Activated B cell treated with CpG ODN at 0.5 μM for 24 hours (primary cell): ENCODE data around the gene ST6GALNAC4. TPM values are rescaled to one million over a fixed set of nuclear protein-coding genes. Genes with fewer than 3 reads are reported as not detected.

Experiments
- ATAC-seq: fragments of 200-7000 bp; cut with Tn5 transposase; one replicate; pipeline ENCODE4 v1.10.0; 2021; ENCODE audit warnings: low read depth, mild to moderate bottlenecking, moderate library complexity
- CTCF ChIA-PET: fragments of 350-600 bp; sonication (Branson Sonifier 250); formaldehyde crosslinking; loops from one replicate; lab custom pipeline; 2021; ENCODE audit warnings: antibody characterized with exemption; lab: Charles Lee
- POLR2A ChIA-PET: fragments of 350-600 bp; sonication (Branson Sonifier 250); formaldehyde crosslinking; loops from one replicate; lab custom pipeline; 2021; ENCODE audit warnings: antibody characterized with exemption; lab: Charles Lee
- DNase-seq: peaks from one replicate; pipeline ENCODE4 v3.0.0; 2022
- H3K27ac Mint-ChIP-seq: one replicate; pipeline ENCODE4 v1.8.0; 2020; ENCODE audit warnings: mixed read lengths
- H3K27me3 Mint-ChIP-seq: one replicate; pipeline ENCODE4 v1.8.0; 2021; ENCODE audit warnings: mixed read lengths
- H3K36me3 Mint-ChIP-seq: one replicate; pipeline ENCODE4 v1.8.0; 2021; ENCODE audit warnings: low read depth, mixed read lengths
- H3K4me1 Mint-ChIP-seq: one replicate; pipeline ENCODE4 v1.8.0; 2021; ENCODE audit warnings: mixed read lengths
- H3K4me3 Mint-ChIP-seq: one replicate; pipeline ENCODE4 v1.8.0; 2020; ENCODE audit warnings: mild to moderate bottlenecking, mixed read lengths
- H3K9me3 Mint-ChIP-seq: one replicate; pipeline ENCODE4 v1.8.0; 2020; ENCODE audit warnings: mixed read lengths
- CTCF ChIP-seq: fragments of 200-600 bp; IDR thresholded peaks from one replicate; pipeline ENCODE4 v1.8.0; 2022; ENCODE audit warnings: antibody characterized with exemption, mild to moderate bottlenecking
- intact Hi-C: fragments of 100-400 bp; cut with micrococcal nuclease; formaldehyde crosslinking; loops from one replicate; pipeline ENCODE4 v1.15.1; 2024
- total RNA-seq: library from RNA; stranded (reverse); gene quantifications from 2 replicates; pipeline ENCODE4 v1.2.3, GENCODE V29; 2022

The ST6GALNAC4 gene
- total RNA-seq, 1 donor from 2014 or later = 85.4 TPM

GRCh38 chr9:127862075-127863011 lies 54.5 kb downstream of the ST6GALNAC4 start:
- ChIA-PET CTCF (interaction anchor here (0.9 to 1.7 kb wide), 7 partner anchors 8 to 128 kb away, joined by 3 to 7 read pairs (median 4); partner anchors contain the start of gene TOR2A), POLR2A (interaction anchor here (0.6 to 3.2 kb wide), 7 partner anchors 9 to 257 kb away, joined by 3 to 14 read pairs (median 9); partner anchors contain the start of genes ENG, SH2D3C, ST6GALNAC4 and TOR2A)
- peak; percentile 48 for DNase-seq
- H3K36me3 Mint-ChIP-seq = no peaks in the 10 kb centered on the region
- peak overlapping the region; percentile 41 for H3K4me3 Mint-ChIP-seq
- no peaks in the 10 kb centered on the region for H3K9me3 Mint-ChIP-seq
- peak; percentile 60 for ATAC-seq
- no peak for TF ChIP-seq CTCF
- peaks cover 65% of the 10 kb centered on the region for H3K4me1 Mint-ChIP-seq
- H3K27me3 Mint-ChIP-seq = no peaks in the 10 kb centered on the region
- intact Hi-C loops = no loop called here
- H3K27ac Mint-ChIP-seq = peak overlapping the region; percentile 93

GRCh38 chr9:127860779-127861178 lies 56.1 kb downstream of the ST6GALNAC4 start:
- H3K27me3 Mint-ChIP-seq = no peaks in the 10 kb centered on the region
- H3K4me1 Mint-ChIP-seq = peaks cover 61% of the 10 kb centered on the region
- H3K36me3 Mint-ChIP-seq = no peaks in the 10 kb centered on the region
- H3K9me3 Mint-ChIP-seq = no peaks in the 10 kb centered on the region
- DNase-seq (no peak), ATAC-seq (no peak)
- CTCF ChIA-PET = interaction anchor here (1.0 to 1.4 kb wide), 2 partner anchors 9 to 60 kb away, joined by 4 to 6 read pairs; no protein-coding TSS in a partner anchor
- peak overlapping the region; percentile 59 for H3K27ac Mint-ChIP-seq
- H3K4me3 Mint-ChIP-seq = no peak overlapping the region
- POLR2A ChIA-PET = interaction anchor here (0.9 kb wide), 1 partner anchor 8 kb away, joined by 3 read pairs; no protein-coding TSS in a partner anchor
- intact Hi-C loops = no loop called here
- TF ChIP-seq CTCF = no peak

- intact Hi-C loops = no loop called here
- ATAC-seq = no peak
- no peak for TF ChIP-seq CTCF
- Mint-ChIP-seq H3K27me3 (no peaks in the 10 kb centered on the region), H3K27ac (no peak overlapping the region), H3K4me3 (no peak overlapping the region), H3K36me3 (no peaks in the 10 kb centered on the region), H3K9me3 (no peaks in the 10 kb centered on the region), H3K4me1 (peaks cover 58% of the 10 kb centered on the region)
- ChIA-PET CTCF (no interaction called here), POLR2A (interaction anchor here (0.6 kb wide), 1 partner anchor 95 kb away, joined by 4 read pairs; no protein-coding TSS in a partner anchor)
- no peak for DNase-seq
Observed at GRCh38 chr9:127860260-127860659, 56.6 kb downstream of the ST6GALNAC4 start.

- Mint-ChIP-seq H3K4me3 (no peak overlapping the region), H3K9me3 (no peaks in the 10 kb centered on the region), H3K36me3 (no peaks in the 10 kb centered on the region), H3K27ac (no peak overlapping the region), H3K4me1 (peaks cover 62% of the 10 kb centered on the region), H3K27me3 (no peaks in the 10 kb centered on the region)
- no peak for ATAC-seq
- no peak for TF ChIP-seq CTCF
- no peak for DNase-seq
- intact Hi-C loops = no loop called here
- ChIA-PET CTCF (no interaction called here), POLR2A (no interaction called here)
Observed at GRCh38 chr9:127858041-127858512, 58.8 kb downstream of the ST6GALNAC4 start.

Other genes with a start within 250 kb of the ST6GALNAC4 start
- not detected in 2 replicates for gene CFAP157, start 210.1 kb downstream of the ST6GALNAC4 start, total RNA-seq
- 12.7 and 13.8 TPM in 2 replicates for gene PTRH1, start 201.4 kb downstream of the ST6GALNAC4 start, total RNA-seq
- gene TTC16, start 201.0 kb downstream of the ST6GALNAC4 start, total RNA-seq = not detected in 2 replicates
- gene TOR2A, start 181.7 kb downstream of the ST6GALNAC4 start, total RNA-seq = 13.8 and 15.1 TPM in 2 replicates
- gene SH2D3C, start 138.4 kb downstream of the ST6GALNAC4 start, total RNA-seq = 49.2 and 51.8 TPM in 2 replicates
- 132 and 137 TPM in 2 replicates for gene CDK9, start 131.0 kb downstream of the ST6GALNAC4 start, total RNA-seq
- 105 and 135 TPM in 2 replicates for gene FPGS, start 114.2 kb downstream of the ST6GALNAC4 start, total RNA-seq
- 4.8 and 6.1 TPM in 2 replicates for gene ENG, start 62.4 kb downstream of the ST6GALNAC4 start, total RNA-seq
- 6.9 and 8.1 TPM in 2 replicates for gene AK1, start 39.4 kb downstream of the ST6GALNAC4 start, total RNA-seq
- gene ST6GALNAC6, start 17.4 kb downstream of the ST6GALNAC4 start, total RNA-seq = 39.9 and 47.5 TPM in 2 replicates
- 1.7 and 1.8 TPM in 2 replicates for gene PIP5KL1, start 13.7 kb upstream of the ST6GALNAC4 start, total RNA-seq
- 41.4 and 50.6 TPM in 2 replicates for gene DPM2, start 20.8 kb upstream of the ST6GALNAC4 start, total RNA-seq
- gene EEIG1, start 63.9 kb upstream of the ST6GALNAC4 start, total RNA-seq = 65.8 and 88.1 TPM in 2 replicates
- 10.4 and 11.1 TPM in 2 replicates for gene NAIF1, start 150.3 kb upstream of the ST6GALNAC4 start, total RNA-seq
- 8.0 and 9.4 TPM in 2 replicates for gene SLC25A25, start 151.2 kb upstream of the ST6GALNAC4 start, total RNA-seq
- gene PTGES2, start 210.7 kb upstream of the ST6GALNAC4 start, total RNA-seq = 86.7 and 89.2 TPM in 2 replicates
- gene LCN2, start 232.4 kb upstream of the ST6GALNAC4 start, total RNA-seq = not detected in 2 replicates
- 47.7 and 53.6 TPM in 2 replicates for gene BBLN, start 243.2 kb upstream of the ST6GALNAC4 start, total RNA-seq